ENCODE measurements around the gene HSPA2. TPM values are rescaled to one million over a fixed set of nuclear protein-coding genes. Genes with fewer than 3 reads are reported as not detected.

Gene HSPA2
- total and polyA plus RNA-seq, 2 of the 13 experiments (the other 11 are each of a cell fraction or from before 2014, with no cell fraction given), result 0.15 to 0.27 TPM

- POLR2A ChIA-PET, result no interaction called here
Measured at GRCh38 chr14:64581363-64581762, 40.8 kb downstream of the HSPA2 start.

More at GRCh38 chr14:64581363-64581762, 40.8 kb downstream of the HSPA2 start:
- Histone ChIP-seq H3K27me3 (ENCODE audit: control insufficient read depth in 1 of 2, insufficient read depth in 2 of 2, low read length in 2 of 2) (peaks cover 0 to 6% of the 10 kb centered on the region in 2 experiments; a peak in 1 of 5 replicates), H3K79me2 (ENCODE audit: insufficient read depth, low read length) (no peaks in the 10 kb centered on the region), H3K4me3 (replicated peaks in 1 of 3; ENCODE audit: insufficient read depth in 1 of 3, low read depth in 2 of 3, low read length in 3 of 3) (no peak overlapping the region), H2AFZ (ENCODE audit: low read length) (no peak overlapping the region), H3K9me3 (ENCODE audit: low read length) (no peaks in the 10 kb centered on the region), H3K36me3 (replicated peaks in 1 of 2; ENCODE audit: control insufficient read depth in 1 of 2, insufficient read depth in 2 of 2, low read length in 2 of 2) (no peaks in the 10 kb centered on the region), H4K20me1 (ENCODE audit: insufficient read depth, low read length) (no peaks in the 10 kb centered on the region), H3K4me1 (ENCODE audit: insufficient read depth, low read length) (no peaks in the 10 kb centered on the region), H3K4me2 (ENCODE audit: low read depth, low read length) (no peak overlapping the region), H3K9ac (ENCODE audit: insufficient read depth, low read depth, low read length) (no peak overlapping the region), H3K27ac (ENCODE audit: extremely low read length, insufficient read depth, low read length) (no peak overlapping the region)
- TF ChIP-seq ADNP (CRISPR knock-in tag; IDR thresholded peaks at IDR 0.05) (no peak), ZFP36 (IDR thresholded peaks at IDR 0.05; ENCODE audit: borderline replicate concordance, low read depth, low read length, partially characterized antibody) (no peak), CREM (IDR thresholded peaks at IDR 0.05) (no peak), CREM (CRISPR knock-in tag; IDR thresholded peaks at IDR 0.05) (no peak), FOSL2 (CRISPR knock-in tag; IDR thresholded peaks at IDR 0.05) (no peak), NPAS2 (CRISPR knock-in tag; IDR thresholded peaks at IDR 0.05; ENCODE audit: borderline replicate concordance) (no peak), ZNF580 (CRISPR knock-in tag; IDR thresholded peaks at IDR 0.05; ENCODE audit: borderline replicate concordance, low read depth) (no peak), ZNF496 (CRISPR knock-in tag; IDR thresholded peaks at IDR 0.05; ENCODE audit: insufficient replicate concordance) (no peak), ZNF784 (CRISPR knock-in tag; IDR thresholded peaks at IDR 0.05; ENCODE audit: borderline replicate concordance) (no peak), ZNF800 (CRISPR knock-in tag; IDR thresholded peaks at IDR 0.05) (no peak), ZNF770 (CRISPR knock-in tag; IDR thresholded peaks at IDR 0.05) (no peak)
- intact Hi-C loops (cut with micrococcal nuclease; ENCODE audit: unreplicated experiment), result no loop called here
- BruUV-seq (replicated peaks), result no TSS peak
- FAIRE-seq, result no peak
- in situ Hi-C loops (cut with HindIII; ENCODE audit: extremely low pct_ligation_motif_present, low pct_unique_long_range_greater_than_20kb), result no loop called here
- DNase-seq (ENCODE audit: low spot score), result no peak
- ATAC-seq, result no peak
- WGBS (ENCODE audit: low lambda C conversion rate), result 3% methylated on average over 2 of the region's 2 CpGs
- CTCF ChIA-PET (ENCODE audit: low intra/inter-chr PET ratio, low total read pairs), result no interaction called here
